Measurements from ENCODE around the gene USP6NL.

Gene USP6NL

DNA sequence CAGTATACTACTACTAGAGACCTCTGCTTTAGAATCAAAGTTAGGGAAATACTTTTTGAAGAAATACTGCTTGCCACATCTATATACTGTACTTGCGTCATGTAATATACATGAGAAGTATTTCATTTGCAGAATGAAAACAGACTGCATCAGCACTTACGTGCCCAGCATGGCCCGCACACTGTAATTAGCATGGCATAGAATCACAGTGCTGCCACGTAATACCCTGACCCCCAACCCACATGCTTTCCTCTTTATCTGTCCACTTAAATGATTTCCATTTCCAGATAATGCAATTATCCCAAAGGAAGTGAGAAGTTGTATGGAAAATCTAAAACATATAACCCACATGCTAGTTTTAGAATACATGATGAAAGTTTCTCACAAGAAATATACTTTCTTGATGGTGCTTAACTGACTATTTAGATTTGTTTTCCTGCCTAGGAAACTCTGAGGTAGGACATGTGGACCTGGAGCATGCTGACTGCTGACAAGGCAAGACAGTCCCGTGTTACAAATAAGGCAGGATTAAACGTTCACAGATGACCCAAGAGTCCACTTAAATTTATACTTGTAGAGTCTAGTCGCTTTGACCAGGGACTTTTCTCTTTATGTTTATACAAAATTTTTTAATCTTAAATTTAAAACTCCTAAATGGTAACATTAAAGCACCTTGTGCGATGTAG, 12.6 kb downstream of the USP6NL start:
- H3K79me2 ChIP-seq: peaks cover 32% of the 10 kb centered on the region
- peaks cover 4% of the 10 kb centered on the region for H3K4me1 ChIP-seq
- no peaks in the 10 kb centered on the region for H3K36me3 ChIP-seq (ENCODE audit: control insufficient read depth, insufficient read depth, low read length)
- no peak overlapping the region for H3K4me3 ChIP-seq (ENCODE audit: low read depth, low read length)
- no peaks in the 10 kb centered on the region for H3K27me3 ChIP-seq (ENCODE audit: control insufficient read depth, insufficient read depth, low read length)
- no peak overlapping the region for H3K9ac ChIP-seq
- no peak for TF ChIP-seq CTCF (IDR thresholded peaks at IDR 0.05)
- H3K27ac ChIP-seq: no peak overlapping the region
- H3K9me3 ChIP-seq (ENCODE audit: control insufficient read depth, low read length): no peaks in the 10 kb centered on the region
- no peak overlapping the region for H2AFZ ChIP-seq
- H3K4me2 ChIP-seq (ENCODE audit: low read length): no peak overlapping the region

- H2AFZ ChIP-seq: no peak overlapping the region
- H3K9ac ChIP-seq: no peak overlapping the region
- H3K4me2 ChIP-seq (ENCODE audit: low read length): no peak overlapping the region
- H3K4me3 ChIP-seq (ENCODE audit: low read depth, low read length): no peak overlapping the region
- H3K27me3 ChIP-seq (ENCODE audit: control insufficient read depth, insufficient read depth, low read length): no peaks in the 10 kb centered on the region
- no peak overlapping the region for H3K27ac ChIP-seq
- peaks cover 27% of the 10 kb centered on the region for H3K79me2 ChIP-seq
- H3K36me3 ChIP-seq (ENCODE audit: control insufficient read depth, insufficient read depth, low read length): no peaks in the 10 kb centered on the region
- no peaks in the 10 kb centered on the region for H3K4me1 ChIP-seq
- TF ChIP-seq CTCF (IDR thresholded peaks at IDR 0.05): no peak
- H3K9me3 ChIP-seq (ENCODE audit: control insufficient read depth, low read length): no peaks in the 10 kb centered on the region
Observed at GRCh38 chr10:11597470-11597869, 14.0 kb downstream of the USP6NL start.

DNA sequence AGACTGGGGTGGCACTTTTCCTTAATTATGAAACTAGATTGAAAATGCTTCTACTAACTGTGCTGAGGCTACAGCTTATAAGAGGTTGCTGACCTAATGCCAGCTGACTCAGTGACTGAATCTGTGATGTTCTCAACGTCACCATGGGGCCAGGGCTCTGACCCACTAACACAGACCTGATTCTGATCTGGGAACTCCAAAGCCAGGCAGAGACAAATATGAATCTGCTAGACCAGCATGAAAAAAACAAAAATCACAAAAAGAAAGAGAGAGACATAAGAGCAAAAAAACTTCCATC, 16.1 kb downstream of the USP6NL start:
- no peak for TF ChIP-seq CTCF (IDR thresholded peaks at IDR 0.05)
- H3K4me3 ChIP-seq (ENCODE audit: low read depth, low read length): no peak overlapping the region
- H3K4me1 ChIP-seq: no peaks in the 10 kb centered on the region
- H3K27ac ChIP-seq: no peak overlapping the region
- H3K27me3 ChIP-seq (ENCODE audit: control insufficient read depth, insufficient read depth, low read length): no peaks in the 10 kb centered on the region
- H2AFZ ChIP-seq: no peak overlapping the region
- H3K9me3 ChIP-seq (ENCODE audit: control insufficient read depth, low read length): no peaks in the 10 kb centered on the region
- no peaks in the 10 kb centered on the region for H3K36me3 ChIP-seq (ENCODE audit: control insufficient read depth, insufficient read depth, low read length)
- no peak overlapping the region for H3K4me2 ChIP-seq (ENCODE audit: low read length)
- no peak overlapping the region for H3K9ac ChIP-seq
- peaks cover 18% of the 10 kb centered on the region for H3K79me2 ChIP-seq

GRCh38 chr10:11594589-11595394, 16.7 kb downstream of the USP6NL start:
- Histone ChIP-seq H3K4me3 (ENCODE audit: low read depth, low read length) (no peak overlapping the region), H3K79me2 (peaks cover 12% of the 10 kb centered on the region), H3K27me3 (ENCODE audit: control insufficient read depth, insufficient read depth, low read length) (no peaks in the 10 kb centered on the region), H3K4me1 (no peaks in the 10 kb centered on the region), H2AFZ (no peak overlapping the region), H3K9ac (no peak overlapping the region), H3K27ac (no peak overlapping the region), H3K4me2 (ENCODE audit: low read length) (no peak overlapping the region), H3K9me3 (ENCODE audit: control insufficient read depth, low read length) (no peaks in the 10 kb centered on the region), H3K36me3 (ENCODE audit: control insufficient read depth, insufficient read depth, low read length) (no peaks in the 10 kb centered on the region)
- TF ChIP-seq CTCF (IDR thresholded peaks at IDR 0.05): no peak
